ENCODE data around the gene HAUS8.

GRCh38 chr19:17031741-17032140 lies 43.5 kb downstream of the HAUS8 start:
- TF ChIP-seq CTCF (conservative IDR thresholded peaks at IDR 0.05; ENCODE audit: low read depth, low read length) = no peak
- TF ChIP-seq FOS (IDR thresholded peaks at IDR 0.05; ENCODE audit: low read depth, low read length) = no peak
